Measurements from ENCODE around the gene INTS1.

DNA sequence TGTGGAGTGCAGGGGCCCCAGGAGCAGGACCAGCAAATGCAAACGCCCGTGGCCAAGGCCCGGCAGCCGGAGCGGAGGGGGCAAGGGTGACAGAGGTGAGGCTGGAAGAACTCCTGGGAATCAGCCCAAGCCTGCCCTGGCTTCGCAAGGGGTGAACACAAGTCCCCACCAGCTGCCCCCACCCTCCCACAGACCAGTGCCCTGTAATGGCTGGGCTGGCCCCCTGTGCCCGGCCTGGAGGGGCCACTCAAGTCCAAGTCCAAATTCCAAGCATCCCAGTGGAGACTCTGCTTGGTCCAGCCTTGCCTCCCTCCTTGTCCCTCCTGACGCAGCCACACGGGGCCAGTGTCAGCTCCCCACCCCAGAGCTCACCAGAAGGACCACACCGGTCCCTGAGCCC lies 73.0 kb downstream of the INTS1 start:
- TF ChIP-seq EZH2phosphoT487 (IDR thresholded peaks at IDR 0.05; ENCODE audit: low read length) (no peak), EZH2 (optimal IDR thresholded peaks at IDR 0.05; ENCODE audit: low read depth, low read length) (no peak)
- TF ChIP-seq, protein P1, sequence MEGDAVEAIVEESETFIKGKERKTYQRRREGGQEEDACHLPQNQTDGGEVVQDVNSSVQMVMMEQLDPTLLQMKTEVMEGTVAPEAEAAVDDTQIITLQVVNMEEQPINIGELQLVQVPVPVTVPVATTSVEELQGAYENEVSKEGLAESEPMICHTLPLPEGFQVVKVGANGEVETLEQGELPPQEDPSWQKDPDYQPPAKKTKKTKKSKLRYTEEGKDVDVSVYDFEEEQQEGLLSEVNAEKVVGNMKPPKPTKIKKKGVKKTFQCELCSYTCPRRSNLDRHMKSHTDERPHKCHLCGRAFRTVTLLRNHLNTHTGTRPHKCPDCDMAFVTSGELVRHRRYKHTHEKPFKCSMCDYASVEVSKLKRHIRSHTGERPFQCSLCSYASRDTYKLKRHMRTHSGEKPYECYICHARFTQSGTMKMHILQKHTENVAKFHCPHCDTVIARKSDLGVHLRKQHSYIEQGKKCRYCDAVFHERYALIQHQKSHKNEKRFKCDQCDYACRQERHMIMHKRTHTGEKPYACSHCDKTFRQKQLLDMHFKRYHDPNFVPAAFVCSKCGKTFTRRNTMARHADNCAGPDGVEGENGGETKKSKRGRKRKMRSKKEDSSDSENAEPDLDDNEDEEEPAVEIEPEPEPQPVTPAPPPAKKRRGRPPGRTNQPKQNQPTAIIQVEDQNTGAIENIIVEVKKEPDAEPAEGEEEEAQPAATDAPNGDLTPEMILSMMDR (IDR thresholded peaks at IDR 0.05; ENCODE audit: low read length) = no peak

All from MM.1S (cell line).